Tibial artery (tissue), 4 donors: Measurements from ENCODE around the gene INPP5B.

ENCODE experiments used
- DNase-seq, 2 donors: peaks; one replicate each; pipeline ENCODE4 v3.0.0-alpha.2; 2019
- H3K27ac ChIP-seq, 2 donors: fragments of 200-600 bp; sonication (generic) in 1 of 2; 1 replicate in 1 of 2; 2 replicates in 1 of 2; pipeline ENCODE4 v1.5.1; 2018 to 2019; ENCODE audit warnings: mild to moderate bottlenecking in 1 of 2
- H3K27me3 ChIP-seq, 2 donors: fragments of 200-600 bp; sonication (generic) in 1 of 2; one replicate each; pipeline versions ENCODE4 v1.5.1 to v1.6.0; 2016 to 2019
- H3K36me3 ChIP-seq, 3 donors: fragments of 200-600 bp; sonication (generic) in 2 of 3; one replicate each; pipeline ENCODE4 v1.5.1; 2016 to 2019; ENCODE audit warnings: mild to moderate bottlenecking in 2 of 3
- H3K4me1 ChIP-seq, 4 donors: fragments of 200-600 bp; sonication (generic) in 2 of 4; 1 replicate in 3 of 4; 2 replicates in 1 of 4; pipeline ENCODE4 v1.5.1; 2016 to 2019
- H3K4me3 ChIP-seq, 2 donors: fragments of 200-600 bp; sonication (generic) in 1 of 2; 1 replicate in 1 of 2; 2 replicates in 1 of 2; pipeline ENCODE4 v1.5.1; 2018 to 2019; ENCODE audit warnings: mild to moderate bottlenecking in 2 of 2
- H3K9me3 ChIP-seq, 3 donors: fragments of 200-600 bp; sonication (generic) in 1 of 3; one replicate each; pipeline ENCODE4 v1.5.1; 2016 to 2019
- intact Hi-C: fragments of 100-400 bp; cut with DNase I; formaldehyde crosslinking; loops from one replicate; pipeline ENCODE4 v1.15.0; 2023; ENCODE audit warnings: low total_unique reads
- TF ChIP-seq, protein P1 (sequence below), 2 experiments: fragments of 200-600 bp in 1 of 2; fragments of 450-650 bp in 1 of 2; IDR thresholded peaks; one replicate each; pipeline ENCODE4 v1.5.1; 2017 to 2019; ENCODE audit warnings: antibody characterized with exemption in 2 of 2, mild to moderate bottlenecking in 1 of 2, moderate library complexity in 1 of 2

Gene INPP5B

DNA sequence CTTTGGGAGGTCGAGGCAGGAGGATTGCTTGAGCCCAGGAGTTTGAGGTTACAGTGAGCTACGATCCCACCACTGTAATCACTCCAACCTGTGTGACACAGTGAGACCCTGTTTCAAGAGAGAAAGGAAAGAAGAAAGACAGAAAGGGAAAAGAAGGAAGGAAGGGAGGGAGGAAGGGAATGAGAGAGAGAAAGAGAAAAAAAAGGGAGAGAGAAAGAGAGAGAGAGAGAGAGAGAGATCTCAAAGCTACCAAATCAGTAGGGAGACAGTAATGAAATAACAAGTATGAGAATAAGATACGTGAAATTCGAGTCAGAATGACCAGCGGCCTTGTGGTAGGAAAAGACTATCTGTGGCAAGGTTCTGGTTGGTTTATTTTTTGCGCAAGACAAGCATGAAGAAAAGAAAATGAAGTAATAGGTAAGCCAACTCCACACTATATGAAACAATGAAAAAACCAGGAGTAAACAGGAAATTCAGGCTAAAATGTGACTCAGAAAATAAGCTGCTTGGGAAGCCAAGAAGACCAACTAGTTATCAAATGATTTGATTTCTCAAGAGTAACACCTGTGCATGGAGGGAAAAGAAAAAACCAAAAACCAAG is 96.4 kb downstream of the INPP5B start:
- Histone ChIP-seq H3K36me3 (peaks cover 0 to 30% (median 5%) of the 10 kb centered on the region in 3 donors), H3K27ac (no peak overlapping the region), H3K9me3 (no peaks in the 10 kb centered on the region), H3K4me3 (no peak overlapping the region), H3K27me3 (no peaks in the 10 kb centered on the region), H3K4me1 (peaks cover 0 to 60% (median 18%) of the 10 kb centered on the region in 4 donors)
- intact Hi-C loops = no loop called here
- DNase-seq = no peak
- TF ChIP-seq, protein P1, sequence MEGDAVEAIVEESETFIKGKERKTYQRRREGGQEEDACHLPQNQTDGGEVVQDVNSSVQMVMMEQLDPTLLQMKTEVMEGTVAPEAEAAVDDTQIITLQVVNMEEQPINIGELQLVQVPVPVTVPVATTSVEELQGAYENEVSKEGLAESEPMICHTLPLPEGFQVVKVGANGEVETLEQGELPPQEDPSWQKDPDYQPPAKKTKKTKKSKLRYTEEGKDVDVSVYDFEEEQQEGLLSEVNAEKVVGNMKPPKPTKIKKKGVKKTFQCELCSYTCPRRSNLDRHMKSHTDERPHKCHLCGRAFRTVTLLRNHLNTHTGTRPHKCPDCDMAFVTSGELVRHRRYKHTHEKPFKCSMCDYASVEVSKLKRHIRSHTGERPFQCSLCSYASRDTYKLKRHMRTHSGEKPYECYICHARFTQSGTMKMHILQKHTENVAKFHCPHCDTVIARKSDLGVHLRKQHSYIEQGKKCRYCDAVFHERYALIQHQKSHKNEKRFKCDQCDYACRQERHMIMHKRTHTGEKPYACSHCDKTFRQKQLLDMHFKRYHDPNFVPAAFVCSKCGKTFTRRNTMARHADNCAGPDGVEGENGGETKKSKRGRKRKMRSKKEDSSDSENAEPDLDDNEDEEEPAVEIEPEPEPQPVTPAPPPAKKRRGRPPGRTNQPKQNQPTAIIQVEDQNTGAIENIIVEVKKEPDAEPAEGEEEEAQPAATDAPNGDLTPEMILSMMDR (IDR thresholded peaks at IDR 0.05) = no peak

DNA sequence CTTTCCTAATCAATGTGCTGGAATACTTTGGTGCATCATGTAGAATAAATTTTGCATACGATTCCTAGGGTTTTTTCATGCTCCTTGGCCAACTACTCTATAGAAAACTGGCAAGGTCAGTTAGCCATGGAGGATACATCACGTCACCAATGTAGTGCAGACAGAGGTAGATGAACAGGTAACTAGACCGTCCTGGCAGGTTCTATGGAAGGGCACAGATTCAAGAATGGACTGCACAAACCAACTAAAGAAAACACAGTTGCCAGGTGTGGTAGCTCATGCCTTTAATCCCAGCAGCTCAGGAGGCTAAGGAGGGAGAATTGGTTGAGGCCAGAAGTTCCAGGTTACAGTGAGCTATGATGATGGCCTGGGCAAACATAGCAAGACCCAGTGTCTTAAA is 97.4 kb downstream of the INPP5B start:
- peaks cover 0 to 50% (median 11%) of the 10 kb centered on the region in 4 donors for H3K4me1 ChIP-seq
- H3K27ac ChIP-seq = no peak overlapping the region
- intact Hi-C loops = no loop called here

DNA sequence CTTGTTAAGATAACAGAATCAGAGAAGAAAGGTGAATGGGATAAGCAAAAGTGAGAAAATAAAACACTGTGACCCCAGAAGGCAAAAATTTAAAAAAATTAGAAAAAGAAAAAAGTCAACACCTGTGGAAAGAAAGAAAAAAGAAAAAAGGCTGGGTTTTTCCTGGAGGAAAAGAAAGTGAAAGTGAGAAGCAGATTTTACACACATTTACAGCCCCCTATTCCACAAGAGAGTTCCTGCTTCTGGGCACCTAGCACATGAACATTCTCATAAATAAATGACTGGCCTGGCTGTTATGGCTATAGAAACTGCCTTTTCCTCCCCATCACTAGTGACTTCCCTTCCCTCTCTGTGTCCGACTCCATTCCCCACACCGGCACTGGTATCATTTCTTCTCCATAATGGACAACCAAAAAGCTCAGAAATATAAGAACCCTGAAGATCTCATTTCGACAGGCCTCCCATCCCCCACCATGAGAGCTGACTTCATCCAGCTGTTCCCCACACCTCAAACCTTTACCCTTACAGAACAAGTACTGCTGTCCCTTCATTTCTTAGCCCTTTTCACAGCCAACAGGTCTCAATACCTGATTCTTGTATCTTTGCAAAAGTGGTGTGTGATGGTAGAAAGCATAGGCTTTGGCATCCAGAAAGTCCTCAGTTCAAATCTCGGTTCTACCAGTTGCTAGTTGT is 100.1 kb downstream of the INPP5B start:
- Histone ChIP-seq H3K4me1 (peaks cover 0 to 23% (median 3%) of the 10 kb centered on the region in 4 donors), H3K36me3 (peaks cover 0 to 6% (median 0%) of the 10 kb centered on the region in 3 donors), H3K4me3 (no peak overlapping the region), H3K27me3 (no peaks in the 10 kb centered on the region), H3K9me3 (no peaks in the 10 kb centered on the region), H3K27ac (no peak overlapping the region)
- no peak for DNase-seq
- TF ChIP-seq, protein P1 (IDR thresholded peaks at IDR 0.05) = no peak
- intact Hi-C loops = no loop called here

More for the DNA sequence above, 97.4 kb downstream of the INPP5B start:
- H3K4me3 ChIP-seq = no peak overlapping the region
- TF ChIP-seq, protein P1 (IDR thresholded peaks at IDR 0.05) = no peak
- H3K9me3 ChIP-seq = no peaks in the 10 kb centered on the region
- no peaks in the 10 kb centered on the region for H3K27me3 ChIP-seq
- DNase-seq = no peak
- peaks cover 0 to 21% (median 0%) of the 10 kb centered on the region in 3 donors for H3K36me3 ChIP-seq

DNA sequence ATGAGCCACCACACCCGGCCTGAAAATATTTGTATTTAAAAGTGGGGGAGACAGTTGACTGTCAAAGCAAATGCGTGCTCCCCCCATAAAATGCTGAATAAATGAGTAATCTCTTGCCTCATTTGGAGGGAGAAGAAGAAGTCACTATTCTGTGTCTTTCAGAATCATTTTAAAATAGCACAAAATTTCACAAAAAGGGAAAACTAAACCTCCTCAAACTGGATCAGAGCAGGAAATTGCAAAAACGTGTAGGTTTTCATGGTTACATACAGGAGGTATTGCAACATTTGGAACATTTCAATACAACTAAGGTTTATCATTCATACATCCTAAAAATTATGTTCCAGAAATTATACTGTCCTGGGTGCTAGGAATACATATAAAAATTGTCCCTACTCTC is 101.1 kb downstream of the INPP5B start:
- peaks cover 0 to 14% (median 2%) of the 10 kb centered on the region in 4 donors for H3K4me1 ChIP-seq
- H3K36me3 ChIP-seq = peaks cover 0 to 8% (median 0%) of the 10 kb centered on the region in 3 donors
- intact Hi-C loops = no loop called here
- H3K27ac ChIP-seq = no peak overlapping the region
- no peaks in the 10 kb centered on the region for H3K9me3 ChIP-seq
- DNase-seq = no peak
- H3K4me3 ChIP-seq = no peak overlapping the region
- TF ChIP-seq, protein P1 (IDR thresholded peaks at IDR 0.05) = no peak
- H3K27me3 ChIP-seq = no peaks in the 10 kb centered on the region

DNA sequence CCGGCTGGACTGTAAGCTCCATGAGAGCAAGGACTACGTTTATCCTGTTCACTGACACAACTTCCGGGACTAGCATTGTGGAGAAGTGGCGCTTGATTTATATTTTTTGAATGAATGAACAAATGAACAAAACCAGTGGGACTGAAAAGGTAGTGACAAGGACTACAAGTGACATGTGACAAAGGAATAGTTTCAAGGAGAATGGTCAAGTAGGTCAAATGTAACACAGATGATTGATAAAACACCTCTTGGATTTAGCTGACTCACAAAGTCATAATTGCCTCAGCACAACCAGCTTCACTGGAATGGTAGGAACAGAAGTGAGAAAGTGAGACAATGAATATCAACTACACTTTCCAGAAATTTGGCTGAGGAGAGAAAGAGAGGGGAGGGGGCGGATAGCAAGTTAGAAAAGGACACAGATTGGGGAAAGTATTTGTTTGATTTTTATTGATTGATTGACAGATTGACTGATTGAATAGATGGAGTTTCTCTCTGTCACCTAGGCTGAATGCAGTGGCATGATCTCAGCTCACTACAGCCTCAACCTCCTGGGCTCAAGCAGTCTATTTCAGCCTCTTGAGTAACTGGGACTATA is 101.7 kb downstream of the INPP5B start:
- H3K27ac ChIP-seq = no peak overlapping the region
- H3K9me3 ChIP-seq = no peaks in the 10 kb centered on the region
- intact Hi-C loops = no loop called here
- no peak overlapping the region for H3K4me3 ChIP-seq
- TF ChIP-seq, protein P1 (IDR thresholded peaks at IDR 0.05) = no peak
- peaks cover 0 to 8% (median 2%) of the 10 kb centered on the region in 4 donors for H3K4me1 ChIP-seq
- DNase-seq = no peak
- peaks cover 0 to 15% (median 0%) of the 10 kb centered on the region in 3 donors for H3K36me3 ChIP-seq
- H3K27me3 ChIP-seq = no peaks in the 10 kb centered on the region
